ENCODE results near the gene ANKRD27.
"Not testable (repeated sequence)": the region's sequence is repeated elsewhere in the genome, so short reads cannot be mapped to it uniquely, and the experiment has no call there.

ANKRD27 gene

DNA sequence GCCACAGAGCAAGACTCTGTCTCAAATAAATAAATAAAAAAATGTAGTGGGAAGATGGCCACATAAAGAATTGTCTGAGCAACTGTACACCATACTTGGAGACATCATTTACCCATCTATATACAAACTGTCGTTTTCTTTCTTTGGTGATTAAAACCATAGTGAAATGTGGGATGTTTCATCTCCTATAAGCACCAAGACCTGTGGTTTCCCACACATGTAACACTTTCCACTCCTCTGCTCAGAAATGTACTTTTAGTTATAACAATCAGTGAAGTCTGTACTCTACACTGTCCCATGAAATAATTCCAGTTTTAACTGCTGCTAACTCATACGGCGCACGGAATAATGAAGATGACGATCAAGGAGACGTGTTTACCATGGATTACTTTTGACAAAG is 75.7 kb downstream of the ANKRD27 start:
- DNase-seq, result no peak

DNA sequence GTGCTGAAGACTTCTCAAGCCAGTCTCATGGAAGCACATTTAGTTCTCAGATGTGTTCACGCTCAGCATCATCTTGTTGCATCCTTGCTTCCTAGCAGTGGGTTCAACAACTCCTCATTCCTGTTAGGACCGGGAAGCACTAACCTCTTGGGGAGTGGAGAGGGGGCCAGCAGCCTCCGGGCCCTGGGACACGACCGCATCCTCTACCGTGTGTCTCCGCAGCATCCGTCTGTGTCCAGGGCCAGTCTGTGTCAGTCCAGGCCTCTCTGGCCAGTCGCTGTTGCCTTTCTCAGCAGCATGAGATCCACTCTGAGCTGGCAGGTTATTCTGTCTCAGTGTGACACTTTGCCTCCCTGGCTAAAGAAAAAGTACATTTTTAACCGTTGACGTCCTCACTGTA is 77.0 kb downstream of the ANKRD27 start:
- DNase-seq, result no peak

DNA sequence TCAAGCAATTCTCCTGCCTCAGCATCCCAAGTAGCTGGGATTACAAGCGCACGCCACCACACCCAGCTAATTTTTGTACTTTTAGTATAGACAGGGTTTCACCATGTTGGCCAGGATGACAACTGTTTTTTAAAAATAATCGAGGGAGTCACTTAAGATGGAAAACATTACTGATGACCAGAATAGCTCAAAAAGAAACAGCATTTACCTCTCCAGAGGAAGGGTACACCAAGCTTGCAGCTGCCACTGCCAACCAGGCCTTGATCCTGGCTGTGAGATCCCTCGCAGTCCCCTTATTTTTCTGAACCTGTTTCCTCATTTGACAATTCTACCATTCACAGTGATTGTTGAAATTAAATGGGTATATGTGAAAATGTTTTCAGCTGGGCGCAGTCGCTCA is 79.5 kb downstream of the ANKRD27 start:
- DNase-seq, result no peak

DNA sequence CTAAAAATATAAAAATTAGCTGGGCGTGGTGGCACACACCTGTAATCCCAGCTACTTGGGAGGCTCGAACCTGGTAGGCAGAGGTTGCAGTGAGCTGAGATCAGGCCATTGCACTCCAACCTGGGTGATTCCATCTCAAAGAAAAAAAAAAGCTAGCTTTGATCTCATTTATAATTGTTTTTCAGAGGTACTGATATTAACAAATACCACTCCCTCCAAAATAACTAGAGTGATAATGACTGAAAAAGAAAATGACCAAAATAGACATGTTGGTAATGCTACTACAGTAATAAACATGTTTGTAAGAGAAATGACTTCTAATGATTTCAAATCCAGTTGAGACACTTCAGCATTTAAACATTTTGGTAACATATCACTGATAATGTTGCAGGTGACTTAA is 81.0 kb downstream of the ANKRD27 start:
- DNase-seq, result no peak

DNA sequence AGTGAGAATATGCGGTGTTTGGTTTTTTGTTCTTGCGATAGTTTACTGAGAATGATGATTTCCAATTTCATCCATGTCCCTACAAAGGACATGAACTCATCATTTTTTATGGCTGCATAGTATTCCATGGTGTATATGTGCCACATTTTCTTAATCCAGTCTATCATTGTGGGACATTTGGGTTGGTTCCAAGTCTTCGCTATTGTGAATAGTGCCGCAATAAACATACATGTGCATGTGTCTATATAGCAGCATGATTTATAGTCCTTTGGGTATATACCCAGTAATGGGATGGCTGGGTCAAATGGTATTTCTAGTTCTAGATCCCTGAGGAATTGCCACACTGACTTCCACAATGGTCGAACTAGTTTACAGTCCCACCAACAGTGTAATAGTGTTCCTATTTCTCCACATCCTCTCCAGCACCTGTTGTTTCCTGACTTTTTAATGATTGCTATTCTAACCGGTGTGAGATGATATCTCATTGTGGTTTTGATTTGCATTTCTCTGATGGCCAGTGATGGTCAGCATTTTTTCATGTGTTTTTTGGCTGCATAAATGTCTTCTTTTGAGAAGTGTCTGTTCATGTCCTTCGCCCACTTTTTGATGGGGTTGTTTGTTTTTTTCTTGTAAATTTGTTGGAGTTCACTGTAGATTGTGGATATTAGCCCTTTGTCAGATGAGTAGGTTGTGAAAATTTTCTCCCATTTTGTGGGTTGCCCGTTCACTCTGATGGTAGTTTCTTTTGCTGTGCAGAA is 87.1 kb downstream of the ANKRD27 start:
- DNase-seq, result not testable (repeated sequence)

DNA sequence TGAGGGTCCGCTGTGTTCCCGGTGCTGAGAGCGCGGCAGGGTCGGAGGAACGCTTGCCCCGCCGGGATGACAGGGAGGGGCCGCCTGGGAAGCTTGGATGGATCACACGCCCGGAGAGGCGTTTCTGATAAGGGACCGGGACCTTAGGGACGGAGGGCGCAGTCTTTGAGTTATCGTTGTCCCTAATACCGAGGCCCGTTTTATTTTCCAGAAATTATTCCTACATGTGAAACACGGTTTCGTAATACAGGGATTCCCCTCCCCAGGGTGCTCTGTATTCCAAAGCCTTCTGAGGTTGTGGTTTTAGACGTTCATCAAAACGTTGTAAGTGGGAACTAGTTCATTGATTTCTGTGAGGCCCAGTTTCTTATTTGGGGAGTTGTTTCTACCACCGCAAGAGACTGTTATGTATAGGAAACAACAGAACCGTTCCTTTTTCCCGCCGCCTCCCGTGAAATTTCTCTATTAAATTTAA is 93.2 kb downstream of the ANKRD27 start:
- DNase-seq, result peak; percentile 68 to 74 (median 68)

DNA sequence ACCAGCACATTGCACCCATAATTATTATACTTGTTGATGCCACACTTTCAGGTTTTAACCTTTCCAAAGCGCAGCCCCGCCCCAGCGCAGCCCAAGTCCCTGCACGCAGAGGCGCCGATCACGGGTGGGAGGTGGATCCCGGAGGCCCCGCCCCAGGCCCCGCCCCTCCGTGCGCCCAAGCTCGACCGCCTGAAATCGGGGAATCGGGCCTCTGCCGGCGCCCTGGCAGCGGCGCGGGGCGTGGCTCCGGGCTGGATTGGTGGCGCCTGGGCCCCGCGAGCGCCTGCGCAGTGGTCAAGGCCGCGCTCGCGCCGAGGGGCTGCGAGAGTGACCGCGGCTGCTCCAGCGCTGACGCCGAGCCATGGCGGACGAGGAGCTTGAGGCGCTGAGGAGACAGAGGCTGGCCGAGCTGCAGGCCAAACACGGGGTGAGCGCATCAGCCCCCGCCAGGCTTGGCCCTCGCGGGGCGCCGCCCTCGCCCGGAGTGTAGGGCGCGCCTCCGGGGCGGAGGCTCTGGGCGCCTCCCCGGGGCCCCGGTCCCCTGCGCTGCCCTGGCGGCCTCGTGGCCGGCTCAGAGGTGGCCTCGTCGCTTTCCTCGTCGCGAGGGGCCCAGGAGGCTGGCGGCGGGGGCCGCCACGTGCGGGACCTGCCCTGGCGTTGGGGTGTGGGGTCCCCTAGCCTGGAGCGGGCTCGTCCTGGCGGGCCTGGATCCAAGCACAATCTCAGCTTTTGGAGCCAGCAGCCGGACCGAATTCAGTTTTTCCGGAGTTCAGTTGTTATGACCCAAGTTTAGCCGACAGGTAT is 93.9 kb downstream of the ANKRD27 start, which contains the start of gene PDCD5:
TSS of gene PDCD5 (plus strand) at position 290 of the 804 bp plus-strand sequence. CDS start at position 362, 72 bp downstream.
- DNase-seq, result peak; percentile 96 to 99 (median 99)

DNA sequence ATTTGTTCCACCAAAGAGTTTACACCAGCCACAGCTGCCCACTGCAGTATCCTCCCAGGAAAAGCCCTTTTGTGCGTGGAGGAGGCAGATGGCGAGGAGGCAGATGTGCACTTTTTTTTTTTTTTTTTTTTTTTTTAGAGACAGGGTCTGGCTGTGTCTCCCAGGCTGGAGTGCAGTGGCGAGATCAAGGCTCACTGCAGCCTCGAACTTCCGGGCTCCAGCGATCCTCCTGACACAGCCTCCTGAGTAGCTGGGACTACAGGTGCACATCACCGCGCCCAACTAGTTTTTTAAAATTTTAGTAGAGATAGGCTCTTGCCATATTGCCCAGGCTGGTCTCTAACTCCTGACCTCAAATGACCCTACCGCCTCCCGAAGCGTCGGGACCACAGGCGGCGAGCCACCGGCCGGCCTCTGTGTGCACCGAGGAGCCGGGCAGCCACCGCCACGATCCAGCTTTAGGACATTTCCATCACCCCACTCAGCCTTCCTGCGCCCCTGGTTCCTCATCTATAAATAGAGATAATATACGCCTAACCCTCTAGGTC is 94.6 kb downstream of the ANKRD27 start:
- no peak for DNase-seq

DNA sequence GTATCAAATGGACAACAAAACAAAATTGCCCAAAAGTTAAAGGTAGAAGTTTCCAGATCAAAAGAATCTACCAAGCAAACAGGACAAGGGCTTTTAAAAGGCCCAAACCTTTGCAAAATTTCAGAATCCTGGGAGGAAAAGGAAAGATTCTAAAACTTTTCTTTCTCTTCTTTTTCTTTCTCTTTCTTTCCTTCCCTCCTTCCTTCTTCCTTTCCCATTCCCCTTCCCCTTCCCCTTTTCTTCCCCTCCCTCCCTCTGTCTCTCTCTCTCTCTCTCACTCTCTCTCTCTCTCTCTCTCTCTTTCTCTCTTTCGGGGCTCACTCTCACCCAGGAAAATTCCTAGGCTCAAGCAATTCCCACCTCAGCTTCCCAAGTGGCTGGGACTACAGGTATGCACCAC is 98.2 kb downstream of the ANKRD27 start:
- no peak for DNase-seq

DNA sequence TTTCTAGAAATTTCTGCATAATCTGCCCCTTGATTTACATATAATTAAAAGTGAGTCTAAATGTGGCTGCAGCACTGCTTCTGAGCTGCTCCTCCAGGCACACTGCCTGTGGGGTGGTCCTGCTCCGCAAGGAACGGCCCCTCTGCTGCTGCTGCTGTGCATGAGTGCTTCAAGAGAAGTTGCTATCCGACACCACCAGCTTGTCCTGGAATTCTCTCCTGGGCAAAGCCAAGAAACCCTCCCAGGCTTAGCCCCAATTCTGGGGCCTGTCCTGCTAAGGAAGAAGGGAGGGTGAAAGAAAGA is 101.5 kb downstream of the ANKRD27 start:
- no peak for DNase-seq

DNA sequence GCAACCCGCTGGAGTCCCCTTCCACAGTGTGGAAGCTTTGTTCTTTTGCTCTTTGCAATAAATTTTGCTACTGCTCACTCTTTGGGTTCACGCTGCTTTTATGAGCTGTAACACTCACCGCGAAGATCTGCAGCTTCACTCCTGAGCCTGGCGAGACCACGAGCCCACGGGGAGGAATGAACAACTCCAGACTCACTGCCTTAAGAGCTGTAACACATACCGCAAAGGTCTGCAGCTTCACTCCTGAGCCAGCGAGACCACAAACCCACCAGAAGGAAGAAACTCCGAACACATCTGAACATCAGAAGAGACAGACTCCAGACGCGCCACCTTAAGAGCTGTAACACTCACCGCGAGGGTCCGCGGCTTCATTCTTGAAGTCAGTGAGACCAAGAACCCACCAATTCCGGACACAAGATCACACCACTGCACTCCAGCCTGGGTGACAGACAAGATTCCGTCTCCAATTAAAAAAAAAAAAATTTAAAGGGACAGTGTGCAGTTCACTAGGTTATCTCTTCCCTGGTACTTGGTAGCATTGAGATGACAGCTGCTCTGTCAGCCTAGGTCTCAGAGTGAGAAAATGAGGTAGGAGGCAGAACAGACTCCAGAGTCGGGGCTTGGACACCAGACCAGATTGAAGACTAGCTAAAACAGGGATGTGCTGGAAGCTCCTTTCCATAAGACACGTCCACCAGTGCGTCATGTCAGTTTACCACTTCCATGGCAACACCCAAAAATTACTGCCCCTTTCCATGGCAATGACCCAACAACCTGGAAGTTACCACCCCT is 102.1 kb downstream of the ANKRD27 start:
- DNase-seq, result not testable (repeated sequence)

DNA sequence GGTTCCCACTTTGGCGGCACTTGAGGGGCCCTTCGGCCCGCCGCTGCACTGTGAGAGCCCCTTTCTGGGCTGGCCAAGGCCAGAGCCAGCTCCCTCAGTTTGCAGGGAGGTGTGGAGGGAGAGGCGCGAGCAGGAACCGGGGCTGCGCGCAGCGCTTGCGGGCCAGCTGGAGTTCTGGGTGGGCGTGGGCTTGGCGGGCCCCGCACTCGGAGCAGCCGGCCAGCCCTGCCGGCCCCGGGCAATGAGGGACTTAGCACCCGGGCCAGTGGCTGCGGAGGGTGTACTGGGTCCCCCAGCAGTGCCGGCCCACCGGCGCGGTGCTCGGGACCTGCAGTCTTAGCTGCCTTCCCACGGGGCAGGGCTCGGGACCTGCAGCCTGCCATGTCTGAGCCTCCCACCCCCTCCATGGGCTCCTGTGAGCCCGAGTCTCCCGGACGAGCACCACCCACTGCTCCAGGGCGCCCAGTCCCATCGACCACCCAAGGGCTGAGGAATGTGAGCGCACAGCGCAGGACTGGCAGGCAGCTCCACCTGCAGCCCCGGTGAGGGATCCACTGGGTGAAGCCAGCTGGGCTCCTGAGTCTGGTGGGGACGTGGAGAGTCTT is 103.4 kb downstream of the ANKRD27 start:
- DNase-seq, result not testable (repeated sequence)

DNA sequence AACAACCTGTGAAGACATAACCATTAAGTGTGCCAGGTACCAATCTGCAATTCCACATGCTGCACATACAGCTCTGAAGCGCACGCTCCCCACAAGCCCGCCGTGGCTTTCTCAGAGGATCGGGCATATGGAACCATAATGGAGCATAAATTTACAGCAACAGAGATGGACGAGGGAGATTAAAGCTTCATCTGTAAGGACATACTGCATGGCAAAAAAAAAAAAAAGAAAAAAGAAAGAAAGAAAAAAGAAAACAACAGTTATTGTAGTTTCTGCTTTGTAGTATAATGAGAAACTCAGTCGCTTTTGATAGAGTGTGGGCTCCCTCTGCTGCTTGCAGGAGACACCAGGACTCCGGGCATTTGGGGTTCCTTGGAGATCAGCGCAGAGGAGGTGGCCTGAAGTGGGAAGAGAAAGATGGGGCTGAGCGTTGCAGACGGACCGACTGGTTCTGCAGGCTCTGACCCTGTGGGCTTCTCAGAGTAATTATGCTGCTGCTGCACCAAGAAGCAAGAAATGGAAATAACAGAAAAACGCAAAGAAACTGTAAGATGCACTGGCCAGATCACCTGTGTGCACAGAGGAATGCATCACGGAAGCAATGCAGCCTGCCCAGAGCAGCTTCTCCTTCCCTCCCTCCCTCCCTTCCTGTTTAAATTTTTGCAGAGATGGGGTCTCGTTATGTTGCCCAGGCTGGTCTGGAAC is 104.7 kb downstream of the ANKRD27 start:
- peak; percentile 57 to 66 (median 62) for DNase-seq

DNA sequence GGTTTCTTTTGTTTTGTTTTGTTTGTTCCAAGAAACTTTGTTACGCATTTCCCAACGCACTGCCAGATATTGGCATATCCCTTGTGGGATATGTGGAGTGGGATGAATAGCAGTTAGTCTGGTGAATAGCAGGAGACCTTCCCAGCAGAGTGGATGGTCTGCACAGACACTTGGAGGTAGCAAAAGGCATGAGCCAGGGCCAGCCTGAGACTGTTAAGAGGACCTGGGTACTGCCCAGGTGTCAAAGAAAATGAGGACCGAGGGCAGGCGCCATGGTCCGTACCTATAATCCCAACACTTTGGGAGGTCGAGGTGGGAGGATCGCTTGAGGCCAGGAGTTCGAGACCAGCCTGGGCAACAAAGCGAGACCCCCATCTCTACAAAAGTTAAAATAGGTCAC is 107.5 kb downstream of the ANKRD27 start:
- no peak for DNase-seq

DNA sequence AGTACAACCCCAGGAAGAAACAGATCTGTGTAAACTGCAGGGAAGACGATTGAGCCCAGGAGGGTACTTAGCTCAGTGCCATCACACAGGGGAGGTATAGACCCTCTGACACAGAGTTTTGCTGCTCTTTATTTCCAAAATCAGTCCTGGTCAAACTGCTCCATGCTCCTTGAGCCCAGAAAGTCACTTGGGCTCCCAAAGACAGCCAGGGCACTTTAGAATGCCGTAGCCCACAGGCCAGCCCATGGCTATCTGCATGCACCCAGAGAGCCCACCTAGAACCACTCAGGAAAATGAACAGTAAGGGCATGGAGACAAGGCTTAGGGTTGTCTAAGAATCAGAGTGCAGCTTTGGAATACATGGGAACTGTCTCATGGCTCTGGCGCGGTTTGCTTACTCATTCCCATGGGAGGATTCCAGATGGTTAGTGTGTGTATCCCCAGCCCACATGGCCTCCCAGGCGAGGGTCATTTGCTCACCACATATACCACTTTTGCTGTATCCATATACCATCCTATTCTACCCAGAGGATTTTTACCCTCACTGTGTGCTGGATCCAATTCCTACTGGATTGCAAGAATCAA is 108.6 kb downstream of the ANKRD27 start:
- no peak for DNase-seq

DNA sequence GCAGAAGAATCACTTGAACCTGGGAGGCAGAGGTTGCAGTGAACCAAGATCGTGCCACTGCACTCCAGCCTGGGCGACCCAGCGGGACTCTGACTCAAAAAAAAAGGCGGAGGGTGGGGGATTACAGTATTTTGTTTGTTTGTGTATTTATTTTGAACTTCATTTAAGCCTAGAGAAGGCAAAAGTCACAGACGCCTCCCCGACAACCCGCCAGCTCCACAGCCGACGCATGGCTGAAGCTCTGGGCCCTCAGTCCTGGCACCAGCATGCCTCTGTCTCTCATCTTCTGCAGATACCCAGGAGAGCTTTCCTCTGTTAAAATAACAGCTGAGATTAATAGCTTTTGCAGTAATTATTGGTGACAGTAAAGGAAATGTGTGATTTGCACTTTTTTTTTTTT is 111.2 kb downstream of the ANKRD27 start:
- no peak for DNase-seq

DNA sequence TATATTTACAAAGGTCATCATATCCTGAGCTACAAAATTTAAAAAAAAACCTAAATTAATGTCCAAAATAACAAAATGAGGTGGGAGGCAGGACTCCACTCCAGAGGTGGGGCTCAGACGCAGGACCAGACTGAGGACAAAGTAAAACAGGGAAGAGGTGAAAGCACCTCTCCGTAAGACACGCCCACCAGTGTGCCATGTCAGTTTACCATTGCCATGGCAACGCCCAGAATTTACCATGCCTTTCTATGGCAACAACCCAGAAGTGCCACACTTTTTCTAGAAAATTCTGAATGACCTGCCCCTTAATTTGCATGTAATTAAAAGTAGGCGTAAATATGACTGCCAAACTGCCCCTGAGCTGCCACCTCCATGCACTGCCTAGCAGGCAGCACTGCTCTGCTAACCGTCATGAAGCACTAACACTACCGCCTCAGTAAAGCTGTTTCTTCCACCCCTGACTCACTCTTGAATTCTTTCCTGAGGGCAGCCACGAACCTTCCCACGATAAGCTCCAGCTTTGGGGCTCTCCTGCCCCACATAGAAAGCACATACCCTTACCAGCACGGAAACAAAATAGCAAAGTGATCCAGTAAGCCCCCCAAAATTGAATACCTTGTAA is 116.3 kb downstream of the ANKRD27 start:
- no peak for DNase-seq

DNA sequence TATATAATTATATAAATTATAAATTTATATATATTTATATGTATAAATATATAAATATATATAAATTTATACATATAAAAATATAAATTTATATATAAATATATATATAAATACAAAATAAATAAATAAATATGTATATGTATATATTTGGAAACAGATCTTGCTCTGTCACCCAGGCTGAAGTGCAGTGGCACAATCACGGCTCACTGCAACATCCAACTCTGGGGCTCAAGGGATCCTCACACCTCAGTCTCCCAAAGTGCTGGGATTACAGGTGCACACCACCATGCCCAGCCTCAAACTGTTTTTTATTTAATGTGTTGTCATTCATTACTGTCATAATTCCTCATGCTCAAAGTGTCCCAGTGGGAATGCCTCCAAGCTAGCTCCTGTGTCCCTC is 119.2 kb downstream of the ANKRD27 start:
- no peak for DNase-seq

DNA sequence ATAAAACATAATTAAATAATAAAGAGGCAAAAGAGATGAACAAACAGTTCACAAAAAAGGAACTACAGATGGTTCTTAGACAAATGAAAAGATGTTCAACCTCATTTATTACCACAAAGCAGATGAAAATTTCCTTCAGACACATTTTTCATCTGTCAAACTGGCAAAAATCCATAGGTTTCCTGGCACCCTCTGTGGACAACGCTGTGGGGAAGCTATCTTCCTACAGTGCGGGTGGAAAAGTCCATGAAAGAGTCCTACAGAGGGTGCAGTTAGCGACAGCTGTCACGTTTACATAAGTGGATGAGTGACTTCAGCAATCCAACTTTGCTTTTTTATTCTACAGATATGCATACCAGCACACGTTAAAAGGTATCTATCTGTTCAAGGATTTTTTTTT is 124.3 kb downstream of the ANKRD27 start:
- no peak for DNase-seq
